Stimulated activated CD4-positive, alpha-beta T cell treated with anti-CD3 and anti-CD28 coated beads, Interleukin-1b, Interleukin-23, amount 100 ng/mL, for 1 hour (primary cell): ENCODE measurements around the gene PDK1.

Experiments used
- DNase-seq, 2 donors: peaks; one replicate each; pipeline ENCODE4 v3.0.0-alpha.2; 2020; ENCODE audit warnings: low read depth in 2 of 2

Gene PDK1

GRCh38 chr2:172596776-172597175 is 40.9 kb downstream of the PDK1 start:
- DNase-seq = no peak

GRCh38 chr2:172597176-172597842 is 41.4 kb downstream of the PDK1 start:
- DNase-seq = no peak

- no peak for DNase-seq
These were observed 44.1 kb downstream of the PDK1 start for GRCh38 chr2:172599947-172600346.

- no peak for DNase-seq
These were observed 44.7 kb downstream of the PDK1 start for GRCh38 chr2:172600557-172601008.

GRCh38 chr2:172606285-172606684 is 50.4 kb downstream of the PDK1 start:
- no peak for DNase-seq

GRCh38 chr2:172607379-172607928 is 51.6 kb downstream of the PDK1 start:
- DNase-seq = no peak

GRCh38 chr2:172609488-172609887 is 53.6 kb downstream of the PDK1 start:
- DNase-seq = no peak

GRCh38 chr2:172612051-172612450 is 56.2 kb downstream of the PDK1 start:
- DNase-seq = no peak

- DNase-seq = no peak
These were observed 57.1 kb downstream of the PDK1 start for GRCh38 chr2:172613040-172613439.

GRCh38 chr2:172613615-172614231 is 57.8 kb downstream of the PDK1 start:
- no peak for DNase-seq

- no peak for DNase-seq
These were observed 59.0 kb downstream of the PDK1 start for GRCh38 chr2:172614932-172615331.

GRCh38 chr2:172615727-172616261 is 59.9 kb downstream of the PDK1 start:
- DNase-seq = no peak

- no peak for DNase-seq
These were observed 61.2 kb downstream of the PDK1 start for GRCh38 chr2:172617115-172617514.

GRCh38 chr2:172623249-172623965 is 67.5 kb downstream of the PDK1 start:
- no peak for DNase-seq

- no peak for DNase-seq
These were observed 69.1 kb downstream of the PDK1 start for GRCh38 chr2:172624996-172625395.

- no peak for DNase-seq
These were observed 71.3 kb downstream of the PDK1 start for GRCh38 chr2:172627181-172627580.

GRCh38 chr2:172628085-172628484 is 72.2 kb downstream of the PDK1 start:
- no peak for DNase-seq

GRCh38 chr2:172629586-172629985 is 73.7 kb downstream of the PDK1 start:
- no peak for DNase-seq

GRCh38 chr2:172630181-172630580 is 74.3 kb downstream of the PDK1 start:
- DNase-seq = no peak

- DNase-seq = no peak
These were observed 78.6 kb downstream of the PDK1 start for GRCh38 chr2:172634477-172634876.

- no peak for DNase-seq
These were observed 79.7 kb downstream of the PDK1 start for GRCh38 chr2:172635548-172635947.

- DNase-seq = no peak
These were observed 83.4 kb downstream of the PDK1 start for GRCh38 chr2:172639256-172639655.
